ENCODE results near the gene NUDT7. TPM values are rescaled to one million over a fixed set of nuclear protein-coding genes. Genes with fewer than 3 reads are reported as not detected.

Gene NUDT7
- total and polyA plus RNA-seq, 4 donors = 15.4 to 30.2 (median 25.3) TPM

DNA sequence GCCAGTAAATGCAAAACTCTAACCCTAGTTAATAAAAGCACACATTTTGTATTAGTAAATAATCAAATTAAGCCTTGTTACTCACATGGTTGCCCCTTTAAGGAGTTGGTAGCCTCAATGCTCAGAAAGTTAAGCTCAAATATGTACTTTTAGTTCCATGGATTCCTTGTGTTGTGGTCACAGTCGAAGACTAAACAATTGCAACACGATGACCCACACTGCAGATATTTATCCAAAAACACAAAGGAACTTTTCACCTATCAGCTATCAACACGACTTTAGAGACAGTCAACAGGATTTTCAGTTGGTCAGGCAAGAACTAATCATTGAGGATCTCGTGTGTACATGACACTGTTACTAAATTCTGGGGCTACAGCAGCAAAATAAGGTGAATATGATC is 47.4 kb upstream of the NUDT7 start:
- Histone ChIP-seq H3K27me3 (ENCODE audit: control insufficient read depth in 4 of 4, insufficient read depth in 4 of 4, low read length in 3 of 4) (peaks cover 0 to 4% (median 0%) of the 10 kb centered on the region in 4 donors), H3K9me3 (ENCODE audit: control insufficient read depth in 4 of 4, low read length in 3 of 4) (no peaks in the 10 kb centered on the region), H3K4me3 (ENCODE audit: low read depth in 1 of 3, low read length in 3 of 3) (no peak overlapping the region), H3K36me3 (ENCODE audit: control insufficient read depth in 4 of 4, insufficient read depth in 3 of 4, low read depth in 1 of 4, low read length in 3 of 4) (no peaks in the 10 kb centered on the region), H3K27ac (ENCODE audit: low read depth in 1 of 2, low read length in 2 of 2) (no peak overlapping the region), H3K4me1 (ENCODE audit: control insufficient read depth in 4 of 4, insufficient read depth in 4 of 4, low read length in 3 of 4) (peaks cover 0 to 3% (median 0%) of the 10 kb centered on the region in 4 donors), H3K9ac (ENCODE audit: low read depth in 1 of 2, low read length in 2 of 2) (no peak overlapping the region)
- DNase-seq (ENCODE audit: low spot score) = no peak
- TF ChIP-seq SP1 (IDR thresholded peaks at IDR 0.05) = no peak
- TF ChIP-seq RXRA (IDR thresholded peaks at IDR 0.05) = no peak
- TF ChIP-seq, protein P1, sequence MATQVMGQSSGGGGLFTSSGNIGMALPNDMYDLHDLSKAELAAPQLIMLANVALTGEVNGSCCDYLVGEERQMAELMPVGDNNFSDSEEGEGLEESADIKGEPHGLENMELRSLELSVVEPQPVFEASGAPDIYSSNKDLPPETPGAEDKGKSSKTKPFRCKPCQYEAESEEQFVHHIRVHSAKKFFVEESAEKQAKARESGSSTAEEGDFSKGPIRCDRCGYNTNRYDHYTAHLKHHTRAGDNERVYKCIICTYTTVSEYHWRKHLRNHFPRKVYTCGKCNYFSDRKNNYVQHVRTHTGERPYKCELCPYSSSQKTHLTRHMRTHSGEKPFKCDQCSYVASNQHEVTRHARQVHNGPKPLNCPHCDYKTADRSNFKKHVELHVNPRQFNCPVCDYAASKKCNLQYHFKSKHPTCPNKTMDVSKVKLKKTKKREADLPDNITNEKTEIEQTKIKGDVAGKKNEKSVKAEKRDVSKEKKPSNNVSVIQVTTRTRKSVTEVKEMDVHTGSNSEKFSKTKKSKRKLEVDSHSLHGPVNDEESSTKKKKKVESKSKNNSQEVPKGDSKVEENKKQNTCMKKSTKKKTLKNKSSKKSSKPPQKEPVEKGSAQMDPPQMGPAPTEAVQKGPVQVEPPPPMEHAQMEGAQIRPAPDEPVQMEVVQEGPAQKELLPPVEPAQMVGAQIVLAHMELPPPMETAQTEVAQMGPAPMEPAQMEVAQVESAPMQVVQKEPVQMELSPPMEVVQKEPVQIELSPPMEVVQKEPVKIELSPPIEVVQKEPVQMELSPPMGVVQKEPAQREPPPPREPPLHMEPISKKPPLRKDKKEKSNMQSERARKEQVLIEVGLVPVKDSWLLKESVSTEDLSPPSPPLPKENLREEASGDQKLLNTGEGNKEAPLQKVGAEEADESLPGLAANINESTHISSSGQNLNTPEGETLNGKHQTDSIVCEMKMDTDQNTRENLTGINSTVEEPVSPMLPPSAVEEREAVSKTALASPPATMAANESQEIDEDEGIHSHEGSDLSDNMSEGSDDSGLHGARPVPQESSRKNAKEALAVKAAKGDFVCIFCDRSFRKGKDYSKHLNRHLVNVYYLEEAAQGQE (IDR thresholded peaks at IDR 0.05) = no peak
- WGBS = 24% methylated on average over 4 of the region's 4 CpGs

- TF ChIP-seq SP1 (IDR thresholded peaks at IDR 0.05) (no peak), EGR1 (IDR thresholded peaks at IDR 0.05; ENCODE audit: low read depth in 2 of 2) (no peak), RXRA (IDR thresholded peaks at IDR 0.05) (no peak), HNF4G (IDR thresholded peaks at IDR 0.05) (no peak), YY1 (IDR thresholded peaks at IDR 0.05) (no peak), CTCF (IDR thresholded peaks at IDR 0.05; ENCODE audit: low read depth, low read length, missing input control) (peak; percentile 99), FOXA1 (IDR thresholded peaks at IDR 0.05) (no peak), RAD21 (IDR thresholded peaks at IDR 0.05) (peak; percentile 100), JUND (IDR thresholded peaks at IDR 0.05) (no peak)
- TF ChIP-seq, protein P2, sequence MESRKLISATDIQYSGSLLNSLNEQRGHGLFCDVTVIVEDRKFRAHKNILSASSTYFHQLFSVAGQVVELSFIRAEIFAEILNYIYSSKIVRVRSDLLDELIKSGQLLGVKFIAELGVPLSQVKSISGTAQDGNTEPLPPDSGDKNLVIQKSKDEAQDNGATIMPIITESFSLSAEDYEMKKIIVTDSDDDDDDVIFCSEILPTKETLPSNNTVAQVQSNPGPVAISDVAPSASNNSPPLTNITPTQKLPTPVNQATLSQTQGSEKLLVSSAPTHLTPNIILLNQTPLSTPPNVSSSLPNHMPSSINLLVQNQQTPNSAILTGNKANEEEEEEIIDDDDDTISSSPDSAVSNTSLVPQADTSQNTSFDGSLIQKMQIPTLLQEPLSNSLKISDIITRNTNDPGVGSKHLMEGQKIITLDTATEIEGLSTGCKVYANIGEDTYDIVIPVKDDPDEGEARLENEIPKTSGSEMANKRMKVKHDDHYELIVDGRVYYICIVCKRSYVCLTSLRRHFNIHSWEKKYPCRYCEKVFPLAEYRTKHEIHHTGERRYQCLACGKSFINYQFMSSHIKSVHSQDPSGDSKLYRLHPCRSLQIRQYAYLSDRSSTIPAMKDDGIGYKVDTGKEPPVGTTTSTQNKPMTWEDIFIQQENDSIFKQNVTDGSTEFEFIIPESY (IDR thresholded peaks at IDR 0.05) = no peak
- TF ChIP-seq, protein P3, sequence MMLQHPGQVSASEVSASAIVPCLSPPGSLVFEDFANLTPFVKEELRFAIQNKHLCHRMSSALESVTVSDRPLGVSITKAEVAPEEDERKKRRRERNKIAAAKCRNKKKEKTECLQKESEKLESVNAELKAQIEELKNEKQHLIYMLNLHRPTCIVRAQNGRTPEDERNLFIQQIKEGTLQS (IDR thresholded peaks at IDR 0.05) = no peak
- TF ChIP-seq, protein P4, sequence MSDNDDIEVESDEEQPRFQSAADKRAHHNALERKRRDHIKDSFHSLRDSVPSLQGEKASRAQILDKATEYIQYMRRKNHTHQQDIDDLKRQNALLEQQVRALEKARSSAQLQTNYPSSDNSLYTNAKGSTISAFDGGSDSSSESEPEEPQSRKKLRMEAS (IDR thresholded peaks at IDR 0.05) = no peak
- 25% methylated on average over 15 of the region's 15 CpGs for WGBS
These were observed 46.6 kb upstream of the NUDT7 start for GRCh38 chr16:77675464-77676324.

More at GRCh38 chr16:77675464-77676324, 46.6 kb upstream of the NUDT7 start:
- H3K9me3 ChIP-seq (ENCODE audit: control insufficient read depth in 4 of 4, low read length in 3 of 4) = no peaks in the 10 kb centered on the region
- peak; percentile 68 for DNase-seq (ENCODE audit: low spot score)
- peaks cover 0 to 3% (median 0%) of the 10 kb centered on the region in 4 donors for H3K4me1 ChIP-seq (ENCODE audit: control insufficient read depth in 4 of 4, insufficient read depth in 4 of 4, low read length in 3 of 4)
- no peaks in the 10 kb centered on the region for H3K36me3 ChIP-seq (ENCODE audit: control insufficient read depth in 4 of 4, insufficient read depth in 3 of 4, low read depth in 1 of 4, low read length in 3 of 4)
- no peak overlapping the region for H3K27ac ChIP-seq (ENCODE audit: low read depth in 1 of 2, low read length in 2 of 2)
- H3K9ac ChIP-seq (ENCODE audit: low read depth in 1 of 2, low read length in 2 of 2) = no peak overlapping the region
- H3K4me3 ChIP-seq (ENCODE audit: low read depth in 1 of 3, low read length in 3 of 3) = no peak overlapping the region
- H3K27me3 ChIP-seq (ENCODE audit: control insufficient read depth in 4 of 4, insufficient read depth in 4 of 4, low read length in 3 of 4) = peaks cover 0 to 4% (median 0%) of the 10 kb centered on the region in 4 donors
